Measurements from ENCODE around the gene VILL.

DNA sequence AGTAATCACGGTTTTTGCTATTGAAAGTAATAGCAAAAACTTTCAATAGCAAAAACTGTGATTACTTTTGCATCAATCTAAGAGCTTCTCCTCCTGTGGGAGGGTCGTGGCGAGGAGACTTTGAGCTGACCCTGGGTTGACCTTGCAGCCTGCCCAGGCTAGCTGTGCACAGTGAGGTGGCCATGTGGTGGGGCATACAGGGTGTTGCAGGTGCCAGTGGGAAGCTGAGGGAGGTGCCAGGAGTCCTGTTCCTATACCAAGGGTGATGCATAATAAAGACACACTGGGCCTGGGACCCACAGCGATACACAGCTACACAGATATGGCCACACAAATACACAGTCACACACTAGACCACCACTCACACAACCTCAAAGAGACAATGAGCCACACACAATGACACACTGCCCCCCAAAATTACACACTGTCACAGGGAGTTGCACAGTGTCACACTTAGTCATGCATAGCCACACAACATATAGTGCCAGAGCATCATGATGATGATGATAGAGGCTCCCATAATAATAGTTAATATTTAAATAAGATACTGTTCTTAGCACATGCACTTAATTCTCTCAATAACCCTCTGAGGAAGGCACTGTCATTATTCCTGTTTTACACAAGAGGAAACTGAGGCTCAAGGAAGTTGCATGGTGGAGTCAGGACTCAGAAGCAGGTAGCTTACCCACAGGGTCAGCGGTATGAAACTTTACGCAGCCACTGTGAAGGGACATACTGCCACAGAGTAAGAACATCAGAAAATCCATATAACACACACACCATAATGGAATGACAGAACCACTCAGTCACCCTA is 32.5 kb downstream of the VILL start:
- TF ChIP-seq POLR2AphosphoS5 (IDR thresholded peaks at IDR 0.05; ENCODE audit: low read depth, low read length) (no peak), POLR2A (IDR thresholded peaks at IDR 0.05; ENCODE audit: low read depth, low read length) (no peak)

All from GM12892 (cell line).